GM18511 (cell line): Measurements from ENCODE around the gene ARMH4.

Experiments
- ATAC-seq: cut with Tn5 transposase; IDR thresholded peaks from one replicate; pipeline ENCODE4 v1.9.1; 2021; ENCODE audit warnings: mild to moderate bottlenecking, moderate library complexity; ENCODE audit not compliant: unreplicated experiment

ARMH4 gene

DNA sequence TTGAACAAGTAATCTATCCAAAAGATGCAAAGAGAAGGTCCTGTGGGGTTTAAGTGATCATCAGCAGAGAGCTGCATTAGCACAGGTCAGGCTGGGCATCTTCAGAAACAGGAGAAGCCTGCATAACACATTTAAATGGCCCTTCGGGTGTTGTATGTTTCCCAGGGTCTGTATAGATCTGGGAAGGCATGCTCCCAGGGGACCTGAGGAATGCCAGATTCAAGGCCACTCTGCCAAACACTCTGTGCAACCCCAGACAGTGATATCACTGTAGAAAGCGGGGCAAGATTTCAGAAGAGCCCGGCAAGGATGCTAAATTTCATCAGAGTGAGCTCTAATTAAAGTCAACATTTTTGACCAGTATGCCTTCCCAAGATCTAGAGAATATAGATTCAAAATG is 92.9 kb downstream of the ARMH4 start:
- ATAC-seq, result no peak

DNA sequence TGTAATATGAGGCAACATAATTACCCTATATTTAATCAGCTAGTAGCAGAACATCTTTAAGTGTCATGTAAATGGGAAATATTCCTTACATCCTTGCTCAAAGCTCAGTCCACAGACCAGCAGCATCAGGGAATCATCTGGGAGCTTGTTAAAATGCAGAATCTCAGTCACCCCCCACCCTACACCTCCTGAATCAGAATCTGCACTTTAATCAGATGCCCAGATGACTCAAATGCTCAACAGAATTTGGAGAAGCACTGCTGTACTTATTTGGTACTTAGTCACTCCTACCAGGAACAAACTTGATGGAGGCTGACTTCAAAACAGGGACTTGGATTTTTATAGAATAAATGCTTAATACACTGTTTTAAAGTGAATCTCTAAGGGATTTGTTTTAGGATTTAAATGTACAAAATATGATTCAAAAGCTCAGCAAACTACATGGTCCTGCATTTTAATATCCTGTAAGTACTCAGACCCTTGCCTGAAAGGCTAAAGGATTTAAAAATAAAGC is 96.5 kb downstream of the ARMH4 start:
- ATAC-seq, result no peak

DNA sequence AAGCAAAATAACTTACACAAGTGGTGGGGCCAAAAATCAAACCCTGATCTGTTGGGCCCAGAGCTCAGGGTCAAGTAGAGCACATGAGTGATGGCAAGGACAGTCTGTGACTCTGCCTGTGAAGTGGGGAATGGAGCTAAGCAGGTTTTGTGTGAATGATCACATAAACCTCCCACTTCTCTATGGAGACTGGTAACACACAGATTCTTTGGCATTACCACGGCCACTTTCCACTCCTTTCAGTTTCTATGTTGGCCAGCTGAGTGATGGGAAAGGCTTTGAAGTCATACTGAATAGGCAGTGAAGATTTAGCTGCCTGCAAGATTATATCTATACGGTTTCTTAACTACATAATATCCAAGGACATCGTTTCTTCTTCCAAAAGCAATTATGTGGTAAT is 97.9 kb downstream of the ARMH4 start:
- ATAC-seq, result no peak

DNA sequence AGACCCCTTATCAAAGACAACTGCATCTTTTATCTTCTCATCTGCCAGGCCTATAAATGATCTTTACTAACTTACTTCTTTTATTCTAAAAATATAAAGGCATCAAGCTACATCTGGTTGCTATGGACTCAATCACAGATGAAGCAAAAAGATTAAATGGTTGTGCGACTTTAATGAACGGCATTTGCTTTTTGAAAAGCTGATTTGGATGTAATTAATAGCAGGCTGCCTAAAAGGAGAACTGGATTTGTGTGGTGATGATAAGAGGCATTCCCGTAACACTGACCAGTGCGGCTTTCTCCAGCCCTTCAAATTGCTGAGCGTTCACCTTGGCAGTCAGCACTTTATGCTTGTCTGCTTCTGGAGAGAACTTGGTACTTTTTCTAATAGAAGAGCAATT is 103.8 kb downstream of the ARMH4 start:
- ATAC-seq, result no peak

DNA sequence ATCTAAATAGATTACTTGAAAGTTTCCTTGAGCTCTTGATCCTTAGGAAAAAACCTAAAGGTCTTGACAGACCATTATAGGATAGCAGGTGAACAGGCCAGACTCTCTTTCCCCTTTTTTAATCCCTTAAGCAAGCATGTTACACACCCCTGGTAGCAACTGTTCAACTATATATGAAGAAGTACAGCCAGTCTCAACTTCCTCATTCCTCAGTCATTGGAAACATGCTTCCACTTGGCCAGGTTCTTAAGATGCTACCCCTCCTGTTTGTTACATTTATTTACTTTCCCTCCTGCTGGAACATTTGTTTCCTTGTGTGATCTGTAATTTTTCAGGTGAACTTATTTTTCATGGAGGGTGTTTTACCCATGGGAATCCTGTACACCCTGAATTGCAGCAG is 124.1 kb downstream of the ARMH4 start:
- ATAC-seq, result no peak

DNA sequence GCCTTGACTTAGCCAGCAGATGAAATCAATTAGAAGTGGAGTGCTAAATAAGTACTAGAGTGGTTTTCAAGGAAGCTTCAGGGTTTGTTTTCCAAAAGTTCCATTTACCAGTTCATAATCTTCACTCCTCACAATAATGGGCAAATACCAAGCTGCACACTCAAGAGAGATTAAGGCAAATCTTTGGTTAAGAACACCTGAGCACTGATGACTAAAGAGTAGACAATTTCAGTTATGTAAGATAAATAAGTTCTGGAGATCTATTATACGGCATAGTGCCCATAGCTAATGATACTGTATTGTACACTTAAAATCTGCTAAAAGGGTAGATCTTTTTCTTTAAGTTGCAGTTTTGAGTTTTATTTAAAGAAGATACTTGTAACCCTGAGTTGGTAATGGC is 125.0 kb downstream of the ARMH4 start:
- no peak for ATAC-seq

DNA sequence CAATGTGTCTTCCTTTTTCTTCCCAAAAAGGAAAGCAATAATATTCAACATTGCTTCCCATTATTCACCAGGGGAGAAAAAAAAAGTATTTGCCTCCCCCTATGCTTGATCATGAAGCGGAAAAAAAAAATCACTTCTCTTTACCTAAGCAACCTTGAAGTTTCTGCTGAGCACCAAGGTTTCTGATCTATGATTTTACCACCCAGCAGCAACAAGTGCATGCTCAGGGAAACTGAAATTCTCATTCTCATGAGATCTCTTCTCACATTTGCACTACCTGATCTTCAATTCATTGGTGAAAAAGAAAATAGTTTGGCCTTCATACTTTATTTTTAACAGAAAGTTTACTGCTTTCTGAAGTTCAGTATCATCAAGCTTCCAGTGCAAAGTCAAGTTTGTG is 125.8 kb downstream of the ARMH4 start:
- ATAC-seq, result no peak

DNA sequence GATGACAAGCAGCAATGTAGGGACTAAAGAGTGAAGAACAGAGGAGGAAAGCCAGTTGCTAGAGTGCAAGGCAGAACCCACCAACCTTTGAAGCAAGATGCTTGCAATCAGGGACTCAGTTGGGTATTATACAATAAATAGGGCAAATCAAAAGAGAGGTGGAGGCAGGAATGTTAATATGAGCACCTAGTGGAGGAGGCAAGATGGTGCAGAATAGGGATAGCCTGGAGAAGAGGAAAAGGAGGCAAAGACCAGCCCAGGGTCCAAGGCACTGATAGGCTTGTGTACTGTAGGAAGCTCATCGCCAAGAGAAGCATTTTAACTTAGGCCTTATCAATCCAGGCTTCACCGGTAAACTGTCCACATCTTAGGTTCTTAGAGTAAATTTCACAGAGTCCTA is 137.2 kb downstream of the ARMH4 start:
- no peak for ATAC-seq

DNA sequence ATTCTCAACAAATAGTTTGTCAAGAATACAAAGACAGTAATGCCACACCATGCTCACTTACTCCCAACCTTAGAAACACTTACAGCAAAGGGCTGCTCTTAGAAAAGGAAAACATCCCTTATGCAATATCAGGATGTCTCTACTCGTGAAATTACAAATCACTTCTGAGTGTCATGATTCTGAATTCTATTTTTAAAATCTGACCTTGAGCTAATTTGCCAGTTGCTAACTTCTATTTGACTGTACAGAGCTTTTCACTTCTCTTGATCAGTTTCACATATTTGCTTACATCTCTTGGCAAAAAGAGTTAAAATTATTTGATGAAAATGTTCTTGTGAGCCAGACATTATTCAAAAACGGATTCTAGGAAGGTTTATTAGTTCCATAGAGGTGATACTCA is 149.4 kb downstream of the ARMH4 start:
- no peak for ATAC-seq

DNA sequence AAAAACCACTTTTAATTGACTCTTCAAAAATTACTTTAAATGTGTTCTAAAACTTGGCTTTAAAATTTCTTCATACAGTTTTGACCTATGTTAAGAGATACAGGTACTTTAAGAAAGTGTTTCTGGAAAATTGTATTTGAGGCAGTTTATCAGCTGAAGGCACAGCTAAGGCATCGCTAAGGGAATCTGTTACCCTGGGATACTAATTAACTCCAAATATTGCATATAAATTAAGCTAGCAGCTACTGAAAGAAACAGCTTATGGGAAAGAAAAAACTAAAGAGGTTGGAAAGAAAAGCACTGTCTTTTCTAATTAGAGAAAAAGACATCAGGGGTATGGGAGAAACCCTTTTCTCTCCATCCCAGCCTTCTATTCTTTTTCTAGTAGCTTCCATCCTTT is 152.0 kb downstream of the ARMH4 start:
- no peak for ATAC-seq

DNA sequence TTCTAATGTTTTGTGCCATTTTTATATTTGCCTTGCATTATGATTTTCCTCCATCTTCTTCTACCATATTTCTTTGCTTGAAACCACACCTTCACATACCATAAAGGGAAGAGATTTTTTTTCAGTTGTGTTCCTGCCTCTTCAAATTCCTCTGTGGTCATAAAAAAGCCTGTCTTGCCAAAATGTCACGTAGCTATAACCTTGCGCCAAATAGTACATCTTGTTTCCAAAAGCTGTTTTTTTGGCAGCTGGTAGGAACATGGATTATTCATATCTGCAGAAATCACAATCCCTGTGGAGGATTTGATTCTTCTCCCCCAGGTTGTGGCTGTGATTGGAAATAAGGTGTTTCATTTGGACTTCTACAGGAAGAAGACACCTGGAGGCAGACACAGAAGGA is 152.5 kb downstream of the ARMH4 start:
- ATAC-seq, result no peak

DNA sequence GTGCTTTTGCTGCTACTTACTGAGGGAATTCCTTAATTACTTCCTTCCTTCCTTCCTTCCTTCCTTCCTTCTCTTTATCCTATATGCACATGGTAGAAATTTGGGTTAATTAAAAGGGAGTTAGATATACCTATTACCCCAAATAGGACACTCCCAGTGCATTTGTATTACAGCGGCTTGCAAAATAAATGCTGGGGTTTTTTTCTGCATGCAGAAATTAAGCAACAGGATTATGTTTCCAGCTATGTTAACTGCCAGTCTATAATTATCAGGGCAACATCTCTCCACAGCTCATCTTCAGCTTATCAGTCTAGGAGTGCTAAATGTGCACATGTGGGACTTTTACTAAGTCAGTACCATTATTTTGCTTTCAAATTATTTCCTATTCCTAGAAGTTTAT is 153.2 kb downstream of the ARMH4 start:
- ATAC-seq, result no peak

DNA sequence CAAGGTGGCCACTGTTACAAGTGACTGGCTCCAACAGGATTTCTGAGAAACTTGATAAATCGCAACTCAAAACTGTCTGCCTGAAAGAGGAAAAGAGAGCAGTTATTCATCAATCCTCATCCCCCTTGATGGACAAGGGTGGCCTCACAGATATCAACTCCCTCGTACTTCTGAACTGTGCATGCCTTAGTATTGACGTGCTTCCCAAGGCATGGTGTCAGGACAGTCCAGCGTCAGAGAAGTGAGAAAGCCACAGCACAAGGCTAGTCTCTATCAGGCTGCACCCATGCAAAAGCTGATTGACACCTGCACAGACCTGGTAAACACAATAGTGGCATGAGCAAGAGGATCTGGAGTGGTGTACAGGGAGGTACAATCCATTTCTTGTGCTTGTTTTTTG is 160.7 kb downstream of the ARMH4 start:
- no peak for ATAC-seq

DNA sequence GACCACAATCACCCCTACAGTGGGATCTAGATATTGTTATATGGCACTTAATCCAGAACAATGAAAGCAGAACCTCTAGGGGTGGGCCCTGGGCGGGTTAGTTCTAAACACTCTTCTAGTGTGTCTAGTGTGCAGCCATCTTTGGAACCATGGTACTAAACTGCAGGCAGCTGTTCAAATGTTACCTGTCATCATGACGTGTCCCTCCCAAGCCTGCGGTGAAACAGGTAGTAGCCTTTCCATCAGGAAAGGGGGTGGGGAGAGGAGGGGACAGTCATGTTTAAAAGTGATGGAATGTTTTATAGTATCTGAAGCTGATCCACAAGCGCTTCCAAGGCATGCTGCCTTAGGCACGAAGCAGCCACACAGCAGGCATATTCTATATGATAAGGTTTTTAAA is 163.6 kb downstream of the ARMH4 start:
- no peak for ATAC-seq

DNA sequence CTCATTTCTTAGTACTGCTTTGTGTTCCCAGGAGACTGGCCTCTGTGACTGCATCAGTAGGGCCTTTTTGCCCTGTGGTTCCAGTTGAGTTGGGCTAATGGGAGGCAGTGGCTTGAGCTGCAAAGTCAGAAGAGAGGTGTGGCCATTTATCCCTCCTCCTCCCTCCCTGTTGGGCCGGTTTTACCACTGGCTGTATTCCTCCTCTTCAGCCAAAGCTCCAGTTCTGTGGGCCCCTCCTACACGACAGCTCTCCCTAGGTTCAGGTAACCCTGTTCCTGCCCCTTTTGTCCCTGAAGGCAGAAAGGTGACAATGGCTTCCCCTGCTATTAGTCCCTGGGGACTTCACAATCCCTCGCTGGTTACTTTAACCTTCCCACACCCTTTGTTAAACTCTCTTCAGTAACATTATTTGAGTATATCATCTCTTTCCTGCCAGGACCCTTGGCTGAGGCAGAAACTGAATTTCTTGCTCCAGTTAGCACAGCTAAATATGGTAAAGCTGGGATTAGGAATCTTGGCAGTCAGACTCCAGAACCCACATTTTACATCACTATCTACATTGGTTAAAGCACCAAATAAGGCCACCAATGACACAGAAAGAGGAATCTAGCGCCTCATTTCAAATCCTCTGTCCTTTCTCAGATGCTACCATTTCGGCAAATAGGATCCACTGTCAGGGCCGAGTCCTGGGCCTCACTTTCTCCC is 164.3 kb downstream of the ARMH4 start:
- ATAC-seq, result no peak

DNA sequence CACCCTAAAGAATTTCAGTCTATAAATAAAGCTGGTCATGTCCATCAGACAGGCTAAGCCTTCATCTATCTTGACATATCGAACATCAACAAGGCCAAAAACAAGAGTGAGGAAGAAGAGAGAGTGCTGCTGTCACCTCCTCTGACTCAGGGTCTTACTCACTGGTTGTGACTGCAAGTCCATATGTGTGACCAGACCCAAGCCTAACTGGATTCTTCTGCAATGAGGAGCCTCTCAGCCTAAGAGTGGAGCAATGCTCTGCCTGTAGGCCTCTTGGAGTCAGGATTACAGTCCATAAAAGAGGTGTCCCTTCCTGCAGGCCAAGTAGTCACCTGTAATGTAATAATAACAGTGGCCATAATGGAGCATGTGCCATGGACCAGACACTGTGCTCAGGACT is 165.0 kb downstream of the ARMH4 start:
- ATAC-seq, result no peak

DNA sequence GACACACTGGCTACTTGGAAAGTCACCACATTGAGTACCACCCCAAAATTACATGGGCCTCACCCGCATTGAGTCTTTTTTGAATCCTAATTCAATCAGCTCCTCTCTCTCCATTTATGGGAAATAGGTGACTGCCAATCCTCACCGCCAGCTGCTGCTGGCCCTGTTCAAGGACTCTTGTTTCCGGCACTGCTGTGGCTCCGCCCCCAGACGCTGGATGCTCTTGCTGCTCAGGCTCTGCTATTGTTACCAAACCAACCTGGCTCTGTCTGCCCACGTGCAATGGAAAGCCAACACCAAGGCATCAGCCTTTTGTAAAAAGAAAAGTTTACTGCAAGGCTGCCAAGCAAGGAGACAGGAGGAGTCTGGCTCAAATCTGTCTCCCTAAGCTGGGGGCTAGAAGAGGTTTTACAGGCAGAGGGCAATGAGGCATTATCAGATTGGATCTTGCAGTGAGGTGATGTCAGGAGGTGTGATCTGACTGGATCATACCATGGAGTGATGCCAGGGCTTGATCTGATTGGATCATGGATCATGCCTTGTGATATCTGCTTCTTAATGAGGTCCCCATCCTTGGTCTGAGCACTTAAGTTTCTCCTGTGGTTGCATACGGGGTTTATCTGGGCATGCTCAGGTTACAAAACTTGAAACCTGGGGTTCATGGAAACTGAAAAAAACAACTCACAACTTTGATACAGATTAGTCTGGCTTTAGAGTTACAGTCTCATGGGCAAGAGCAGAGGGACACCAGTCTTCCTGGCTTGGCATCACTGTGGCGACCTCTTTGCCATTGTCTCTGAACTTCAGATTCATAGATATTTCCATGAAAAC is 169.0 kb downstream of the ARMH4 start:
- ATAC-seq, result no peak

DNA sequence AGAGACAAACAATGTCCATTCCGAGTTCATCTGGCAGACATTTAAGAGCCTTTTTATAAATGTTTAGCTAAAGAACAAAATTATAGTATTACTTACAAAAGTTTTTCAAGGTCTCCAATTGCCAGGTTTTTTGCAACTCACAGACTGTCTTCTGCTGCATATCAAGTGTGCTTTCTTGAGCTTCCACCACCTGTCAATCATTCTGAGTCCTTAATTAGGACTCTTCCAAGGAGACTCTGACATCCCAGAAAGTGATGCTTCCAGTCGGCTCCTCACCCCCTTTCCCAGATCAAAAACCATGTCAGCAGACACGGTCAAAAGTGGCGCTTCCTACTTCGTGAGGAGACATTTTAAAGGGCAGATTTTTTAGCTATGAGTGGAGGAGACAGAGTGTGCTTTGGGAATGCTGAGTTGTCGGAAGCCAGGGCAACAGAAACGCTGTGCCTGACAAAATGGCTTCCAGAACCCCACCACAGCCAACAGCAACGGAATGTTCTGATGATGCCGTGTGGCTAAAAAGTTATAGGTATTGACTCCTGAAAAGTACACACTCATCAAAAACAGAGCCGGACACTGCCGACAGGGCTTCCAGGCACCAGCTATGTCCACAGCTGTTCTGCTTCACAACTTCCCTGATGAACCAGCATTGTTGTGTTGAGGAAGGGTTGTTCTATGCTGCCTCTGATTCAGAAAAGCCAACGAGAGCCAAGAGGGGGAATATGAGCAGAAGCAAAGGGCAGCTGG is 170.0 kb downstream of the ARMH4 start:
- ATAC-seq, result no peak

DNA sequence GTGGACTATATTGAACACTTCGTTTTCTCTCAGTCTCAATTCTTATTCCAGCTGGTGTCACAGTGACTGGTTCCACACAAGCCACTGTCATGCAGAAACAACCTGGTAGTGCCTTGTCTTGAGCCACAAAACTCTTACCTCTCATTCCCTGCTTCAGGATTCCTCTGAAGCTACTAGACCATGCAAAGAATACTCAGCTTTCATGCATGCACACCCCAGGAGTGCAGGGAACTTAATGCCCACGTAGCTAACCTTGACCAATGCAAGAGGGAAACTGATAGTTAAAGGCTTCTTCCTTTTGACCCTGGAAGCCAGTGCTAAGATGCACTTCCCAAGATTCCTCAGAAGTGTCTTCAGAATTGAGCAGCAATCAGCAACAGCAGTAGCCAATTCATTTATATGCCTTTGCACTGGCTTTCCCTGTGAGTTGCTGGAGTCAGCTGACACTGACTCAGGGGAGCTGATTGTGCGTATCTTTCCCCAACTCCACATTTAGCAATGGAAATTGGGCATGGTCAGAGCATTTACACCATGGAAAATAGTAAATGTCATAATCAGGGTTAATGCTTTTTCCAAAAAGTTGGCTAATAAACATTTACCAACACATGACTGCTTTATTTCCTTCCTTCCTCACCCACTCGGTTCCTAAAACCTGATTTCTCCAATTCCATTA is 172.5 kb downstream of the ARMH4 start:
- ATAC-seq, result no peak

DNA sequence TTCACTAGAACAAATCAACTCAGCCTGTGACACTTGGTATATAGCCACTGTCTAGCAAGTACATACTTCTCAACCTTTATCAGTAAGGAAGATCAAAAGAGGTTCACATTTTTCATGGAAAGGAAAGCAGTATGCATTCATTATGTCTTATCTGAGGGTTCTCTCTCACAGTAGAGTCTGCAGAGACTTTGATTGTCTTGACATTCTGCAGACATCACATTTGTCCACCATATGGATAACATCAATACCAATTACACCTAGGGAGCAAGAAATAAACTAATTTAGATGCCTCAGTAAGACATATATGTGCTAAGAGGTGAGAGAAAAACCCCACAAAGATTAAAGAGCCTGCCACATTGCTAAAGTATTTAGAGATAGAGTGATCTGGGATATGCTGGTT is 175.3 kb downstream of the ARMH4 start:
- no peak for ATAC-seq

DNA sequence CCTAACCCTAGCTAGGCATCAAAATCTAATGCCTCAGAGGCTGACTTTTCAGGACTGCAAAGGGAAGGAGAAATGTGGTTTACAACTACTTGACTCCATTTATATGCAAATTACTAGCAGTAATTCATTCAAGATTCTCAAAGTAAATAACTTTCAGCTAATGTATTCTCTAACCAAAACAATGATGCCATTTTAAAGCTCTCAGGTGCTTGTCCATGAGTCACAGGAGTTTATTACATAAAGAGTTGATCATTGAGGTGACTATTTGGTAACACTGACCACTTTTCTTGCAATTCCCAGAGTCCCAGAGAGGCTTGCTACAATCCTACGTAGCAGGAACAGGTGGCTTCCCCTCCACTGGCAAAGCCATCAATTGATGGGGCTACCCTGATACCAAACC is 177.1 kb downstream of the ARMH4 start:
- ATAC-seq, result no peak
